HL-60/S4 treated with phorbol 12-myristate 13-acetate at 8.2 ng/mL for 4 days and 3 days (cell line): ENCODE data around the gene SLC16A12.
"Not testable (repeated sequence)": the region's sequence is repeated elsewhere in the genome, so short reads cannot be mapped to it uniquely, and the experiment has no call there.

Source experiments
- in situ Hi-C: fragments of 300-500 bp; cut with MboI; formaldehyde crosslinking; loops from 2 replicates; pipeline ENCODE4 v1.15.0; 2022; ENCODE audit warnings: low sequenced_read_pairs

SLC16A12 gene

DNA sequence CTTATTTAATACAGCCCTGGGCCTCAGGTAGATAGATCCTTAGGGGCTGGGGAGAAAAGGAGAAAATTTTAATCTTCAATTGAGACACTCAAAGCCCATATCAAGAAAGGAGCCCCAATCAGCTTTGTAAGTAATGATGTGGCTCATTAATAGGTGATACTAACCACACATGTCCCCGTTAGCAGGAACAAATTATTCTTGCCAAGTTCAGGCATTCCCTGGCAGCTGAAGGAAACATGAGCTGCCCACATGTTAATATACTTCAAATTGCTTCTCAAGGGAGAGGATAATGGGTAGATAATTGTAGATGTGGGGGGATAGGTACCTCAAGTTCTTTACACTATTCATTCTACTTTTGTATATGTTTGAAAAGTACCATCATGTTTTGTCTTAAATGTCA, 106.5 kb downstream of the SLC16A12 start:
- in situ Hi-C loops: no loop called here

DNA sequence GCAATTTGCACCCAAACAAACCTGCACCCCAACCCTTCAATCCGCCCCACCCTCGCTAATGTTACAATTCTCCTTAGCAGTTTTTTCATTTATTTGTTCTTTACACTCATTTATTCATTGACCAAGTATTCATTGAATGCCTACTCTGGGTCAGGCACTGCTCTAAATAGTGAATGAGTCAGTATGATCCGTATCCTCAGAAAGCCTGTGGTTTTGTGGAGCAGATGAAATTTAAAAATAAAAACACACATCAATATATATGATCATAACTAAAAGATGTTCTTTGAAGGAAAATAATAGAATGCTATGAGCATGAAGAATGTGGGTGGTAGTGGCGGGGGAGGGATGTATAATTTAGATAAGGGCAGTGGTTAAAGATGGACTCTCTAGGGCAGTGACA, 107.8 kb downstream of the SLC16A12 start:
- in situ Hi-C loops: no loop called here

GRCh38 chr10:89426230-89426868, 109.0 kb downstream of the SLC16A12 start:
- in situ Hi-C loops: no loop called here

- in situ Hi-C loops: no loop called here
Observed at GRCh38 chr10:89425000-89425399, 110.4 kb downstream of the SLC16A12 start.

DNA sequence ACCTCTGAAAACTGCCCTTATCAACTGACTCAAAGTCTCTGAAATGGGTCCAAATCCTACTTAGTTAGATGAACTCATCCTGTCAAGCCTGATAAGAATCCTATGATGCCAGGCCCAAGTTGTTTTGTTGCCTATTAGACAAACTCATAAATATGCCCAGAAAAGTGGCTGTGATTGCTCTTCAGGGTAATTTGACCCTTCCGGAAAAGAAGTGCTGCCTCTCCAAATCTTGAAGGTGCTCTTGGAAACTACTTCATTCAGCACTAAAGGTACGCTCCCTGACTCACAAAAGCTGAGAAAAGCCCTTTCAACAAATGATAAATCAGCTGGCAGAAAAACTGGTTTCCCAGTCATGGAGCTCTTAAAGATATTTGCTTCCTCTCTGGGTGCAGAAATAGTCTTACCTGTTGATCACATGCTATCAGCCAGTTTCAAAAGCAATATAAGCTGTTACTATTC, 114.3 kb downstream of the SLC16A12 start:
- in situ Hi-C loops: no loop called here

GRCh38 chr10:89419548-89419947, 115.8 kb downstream of the SLC16A12 start:
- in situ Hi-C loops: no loop called here

- in situ Hi-C loops: no loop called here
Observed at GRCh38 chr10:89416465-89416864, 118.9 kb downstream of the SLC16A12 start.

DNA sequence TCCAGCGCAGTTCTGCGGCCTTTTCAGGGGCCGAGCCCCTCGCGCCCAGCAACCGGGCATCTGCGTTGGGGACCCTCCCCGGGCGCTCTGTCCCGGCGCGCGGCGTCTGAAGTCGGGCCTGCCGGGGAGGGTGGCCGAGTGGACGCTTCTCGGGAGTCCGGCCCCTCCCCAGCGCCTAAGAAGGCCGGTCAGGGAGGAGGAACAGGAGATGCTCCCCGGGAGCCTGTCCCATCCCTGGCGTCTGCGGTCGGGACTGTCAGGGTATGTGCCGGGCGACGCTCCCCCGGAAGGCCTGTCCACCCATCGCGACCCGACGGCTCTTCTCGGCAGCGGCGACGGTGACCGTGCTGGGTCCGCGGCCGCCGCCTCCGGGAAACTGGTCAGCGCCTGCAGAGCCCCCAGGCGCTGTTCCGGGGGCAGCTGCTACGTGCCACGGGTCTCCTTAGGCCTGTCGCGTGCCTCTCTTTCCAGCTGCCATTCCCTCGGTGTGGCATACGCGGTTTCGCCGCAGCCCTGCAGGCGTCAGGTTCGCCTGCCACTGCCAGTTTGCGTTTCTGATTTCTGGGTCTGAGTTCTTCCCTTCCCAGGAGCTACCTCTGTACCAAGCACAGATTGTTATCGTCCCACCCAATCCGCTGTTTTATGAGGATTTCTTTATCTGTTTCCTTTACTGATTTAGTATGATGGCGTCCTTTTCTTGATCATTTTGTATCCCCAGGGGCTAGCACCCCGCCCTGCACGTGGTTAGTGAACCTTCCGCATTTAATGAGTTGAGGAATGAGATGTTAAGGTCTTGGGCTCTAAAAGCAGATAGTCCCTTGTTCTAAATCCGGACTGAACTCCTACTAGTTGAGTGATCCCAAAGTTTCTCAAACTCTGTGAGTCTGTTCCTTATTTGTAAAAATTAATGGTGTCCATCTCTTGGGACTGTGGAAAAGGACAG, 120.2 kb downstream of the SLC16A12 start:
- in situ Hi-C loops: no loop called here

DNA sequence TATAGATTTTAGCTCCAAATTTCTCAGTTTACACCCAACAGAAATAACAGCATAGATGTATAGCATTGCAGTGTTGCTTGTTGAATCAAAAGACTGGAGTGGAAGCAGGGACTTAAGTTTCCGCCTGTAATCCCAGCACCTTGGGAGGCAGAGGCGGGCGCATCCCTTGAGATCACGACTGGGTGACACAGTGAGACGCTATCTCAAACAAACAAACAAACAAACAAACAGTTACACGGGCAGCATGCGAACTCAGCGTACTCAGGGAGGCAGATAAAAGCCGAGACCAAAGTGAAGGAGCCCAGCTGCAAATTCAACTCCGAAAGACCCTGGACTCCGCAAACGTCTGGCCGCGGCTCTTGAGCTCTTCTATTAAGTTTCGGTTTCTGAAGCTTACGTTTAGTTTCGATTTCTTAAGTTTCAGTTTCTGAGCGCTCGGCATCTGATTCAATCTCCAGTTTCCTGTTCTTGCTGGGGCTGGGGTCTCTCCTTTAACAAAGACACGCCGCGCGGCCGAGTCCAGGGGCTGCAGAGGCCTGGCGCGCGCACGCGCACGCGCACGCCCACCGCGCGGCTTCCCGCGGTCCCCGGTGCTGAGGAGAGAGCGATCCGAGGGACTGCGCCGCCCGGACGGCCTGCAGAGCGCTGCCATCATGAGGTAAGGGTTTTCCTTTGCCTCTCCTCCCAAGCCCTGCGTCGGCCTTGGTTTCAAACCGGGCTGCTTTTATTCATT, 121.1 kb downstream of the SLC16A12 start, which contains the start of gene IFIT5:
IFIT5 (plus strand) TSS at position 423 of the 733 bp plus-strand sequence; CDS start at position 654, 231 bp downstream.
- in situ Hi-C loops: no loop called here

GRCh38 chr10:89413398-89413912, 121.9 kb downstream of the SLC16A12 start:
- in situ Hi-C loops: no loop called here

GRCh38 chr10:89412276-89412675, 123.1 kb downstream of the SLC16A12 start:
- in situ Hi-C loops: not testable (repeated sequence)

DNA sequence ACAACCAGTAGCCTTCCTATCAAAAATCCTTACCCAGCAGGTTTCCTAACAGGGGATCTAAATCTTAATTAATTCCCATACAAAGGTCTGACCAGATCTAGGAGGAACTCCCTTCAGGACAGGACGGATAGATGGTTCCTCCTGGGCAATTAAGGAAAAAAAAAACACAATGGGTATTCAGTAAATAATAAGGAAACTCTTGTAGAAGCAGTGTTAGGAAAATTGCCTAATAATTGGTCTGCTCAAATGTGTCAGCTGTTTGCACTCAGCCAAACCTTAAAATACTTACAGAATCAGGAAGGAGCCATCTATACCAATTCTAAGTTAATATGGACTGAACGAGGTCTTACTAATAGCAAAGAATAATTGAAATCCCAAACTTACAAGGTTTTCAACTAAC, 124.3 kb downstream of the SLC16A12 start:
- in situ Hi-C loops: not testable (repeated sequence)

DNA sequence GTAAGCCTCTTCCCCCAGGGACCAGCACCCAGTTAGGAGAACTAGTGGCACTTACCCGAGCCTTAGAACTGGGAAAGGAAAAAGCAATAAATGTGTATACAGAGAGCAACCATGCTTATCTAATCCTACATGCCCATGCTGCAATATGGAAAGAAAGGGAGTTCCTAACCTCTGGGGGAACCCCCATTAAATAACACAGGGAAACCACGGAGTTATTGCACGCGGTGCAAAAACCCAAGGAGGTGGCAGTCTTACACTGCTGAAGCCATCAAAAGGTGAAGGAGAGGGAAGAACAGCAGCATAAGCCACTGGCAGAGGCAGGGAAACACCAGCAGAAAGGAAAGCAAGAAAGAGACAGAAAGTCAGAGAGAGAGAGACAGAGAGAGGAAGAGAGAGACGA, 124.8 kb downstream of the SLC16A12 start:
- in situ Hi-C loops: not testable (repeated sequence)

DNA sequence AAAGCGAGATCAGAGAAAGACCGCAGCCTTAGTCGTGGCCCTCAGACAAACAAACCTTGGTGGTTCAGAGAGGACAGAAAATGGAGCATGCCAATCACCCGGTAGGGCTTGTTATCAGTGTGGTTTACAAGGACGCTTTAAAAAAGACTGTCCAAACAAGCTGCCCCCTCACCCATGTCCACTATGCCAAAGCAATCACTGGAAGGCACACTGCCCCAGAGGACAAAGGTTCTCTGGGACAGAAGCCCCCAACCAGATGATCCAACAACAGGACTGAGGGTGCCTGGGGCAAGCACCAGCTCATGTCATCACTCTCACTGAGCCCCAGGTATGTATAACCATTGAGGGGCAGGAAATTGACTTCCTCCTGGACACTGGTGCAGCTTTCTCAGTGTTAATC, 126.1 kb downstream of the SLC16A12 start:
- in situ Hi-C loops: not testable (repeated sequence)

DNA sequence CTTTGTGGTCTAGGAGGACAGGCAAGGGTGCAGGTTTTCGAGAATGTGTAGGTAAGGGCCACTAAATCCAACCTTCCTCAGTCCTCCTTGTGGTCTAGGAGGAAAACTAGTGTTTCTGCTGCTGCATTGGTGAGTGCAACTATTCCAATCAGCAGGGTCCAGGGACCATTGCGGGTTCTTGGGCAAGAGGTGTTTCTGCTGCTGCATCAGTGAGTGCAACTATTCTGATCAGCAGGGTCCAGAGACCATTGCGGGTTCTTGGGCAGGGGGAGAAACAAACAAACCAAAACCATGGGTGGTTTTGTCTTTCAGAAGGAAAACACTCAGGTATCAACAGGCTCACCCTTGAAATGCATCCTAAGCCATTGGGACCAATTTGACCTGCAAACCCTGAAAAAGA, 127.6 kb downstream of the SLC16A12 start:
- in situ Hi-C loops: not testable (repeated sequence)

DNA sequence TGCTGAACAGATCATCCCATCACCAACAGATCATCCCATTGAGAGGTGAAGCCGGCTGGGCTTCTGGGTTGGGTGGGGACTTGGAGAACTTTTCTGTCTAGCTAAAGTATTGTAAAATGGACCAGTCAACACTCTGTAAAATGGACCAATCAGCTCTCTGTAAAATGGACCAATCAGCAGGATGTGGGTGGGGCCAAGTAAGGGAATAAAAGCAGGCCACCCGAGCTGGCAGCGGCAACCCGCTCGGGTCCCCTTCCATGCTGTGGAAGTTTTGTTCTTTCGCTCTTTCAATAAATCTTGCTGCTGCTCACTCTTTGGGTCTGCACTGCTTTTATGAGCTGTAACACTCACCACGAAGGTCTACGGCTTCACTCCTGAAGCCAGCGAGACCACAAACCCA, 129.2 kb downstream of the SLC16A12 start:
- in situ Hi-C loops: not testable (repeated sequence)

DNA sequence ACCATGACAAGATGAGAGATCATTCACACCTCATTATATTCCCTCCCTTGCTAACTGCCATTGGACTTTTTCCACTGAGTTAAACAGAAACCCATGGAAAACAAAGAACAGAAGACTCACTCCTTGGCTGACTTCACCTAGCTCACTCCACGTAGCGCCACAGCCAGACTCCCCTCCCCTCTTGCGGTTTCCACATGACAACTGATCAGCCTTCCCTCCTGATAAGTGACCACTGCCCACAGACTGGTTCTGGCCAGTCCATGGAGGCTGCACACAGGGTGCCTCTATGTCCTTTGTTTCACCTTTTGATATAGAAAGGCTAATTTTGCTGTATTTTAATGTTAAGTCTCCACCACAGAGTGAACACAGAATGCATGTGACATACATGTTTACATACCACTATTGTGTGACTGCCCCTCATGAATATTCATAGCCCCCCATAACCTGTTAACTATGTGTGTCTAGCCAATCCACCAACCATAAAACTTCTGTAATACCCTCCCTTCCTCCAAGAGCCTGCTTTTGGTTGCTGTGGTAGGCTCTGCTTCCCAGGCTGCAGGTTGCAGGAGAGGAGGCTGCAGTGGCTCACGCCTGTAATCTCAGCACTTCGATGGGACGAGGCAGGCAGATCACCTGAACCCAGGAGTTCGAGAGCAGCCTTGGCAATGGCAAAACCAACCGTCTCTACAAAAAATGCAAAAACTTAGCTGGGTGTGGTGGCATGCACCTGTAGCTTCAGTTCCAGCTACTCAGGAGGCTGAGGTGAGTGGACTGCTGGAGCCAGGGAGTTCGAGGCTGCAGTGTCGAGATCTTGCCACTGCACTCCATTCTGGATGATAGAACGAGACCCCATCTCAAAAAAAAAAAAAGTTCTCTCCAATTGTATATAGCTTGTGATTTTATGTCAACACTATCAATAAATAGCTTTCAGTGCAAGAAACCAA, 131.0 kb downstream of the SLC16A12 start:
- in situ Hi-C loops: no loop called here

GRCh38 chr10:89403043-89403442, 132.4 kb downstream of the SLC16A12 start:
- in situ Hi-C loops: no loop called here

DNA sequence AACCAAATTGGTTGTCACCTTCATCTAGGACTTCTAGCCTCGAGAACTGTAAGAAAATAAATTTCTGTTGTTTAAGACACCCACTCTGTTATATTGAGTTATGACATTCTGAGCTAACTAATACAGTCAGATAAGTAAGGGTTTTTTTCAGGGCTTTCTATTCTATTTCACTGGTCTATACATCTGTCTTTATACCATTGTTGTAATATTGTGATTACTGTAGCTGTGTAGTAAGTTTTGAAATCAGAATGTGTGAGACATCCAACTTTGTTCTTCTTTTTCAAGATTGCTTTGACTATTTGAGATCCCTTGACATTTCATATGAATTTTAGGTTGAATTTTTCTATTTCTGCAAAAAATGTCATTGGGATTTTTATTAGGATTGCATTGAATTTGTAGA, 135.4 kb downstream of the SLC16A12 start:
- in situ Hi-C loops: no loop called here
